Body of pancreas (tissue), 4 donors: ENCODE measurements around the gene RUNX2. TPM values are rescaled to one million over a fixed set of nuclear protein-coding genes. Genes with fewer than 3 reads are reported as not detected.
A peak's percentile ranks its signal among the peaks of the same experiment; 100 is the strongest.

Experiments used
- ATAC-seq: fragments of 150-250 bp; one replicate; pipeline ENCODE4 v1.9.1; 2016
- DNase-seq, 4 donors: peaks; one replicate each; pipeline ENCODE4 v3.0.0-alpha.2; 2019
- H3K27ac ChIP-seq, 4 donors: fragments of 200-600 bp; sonication (generic); 1 replicate in 3 of 4; 2 replicates in 1 of 4; pipeline versions ENCODE4 v1.5.1 to v1.6.1; 2016 to 2019; ENCODE audit warnings: mild to moderate bottlenecking in 1 of 4, mixed read lengths in 1 of 4, moderate library complexity in 1 of 4
- H3K27me3 ChIP-seq, 2 donors: fragments of 200-600 bp; sonication (generic); one replicate each; pipeline ENCODE4 v1.6.0; 2016; ENCODE audit warnings: mild to moderate bottlenecking in 1 of 2
- H3K36me3 ChIP-seq, 2 donors: fragments of 200-600 bp; sonication (generic); replicated peaks in 1 of 2; 2 replicates each; pipeline ENCODE4 v1.5.1; 2016; ENCODE audit warnings: low read depth in 2 of 2; ENCODE audit not compliant: insufficient read depth in 1 of 2
- H3K4me1 ChIP-seq: fragments of 200-600 bp; sonication (generic); one replicate; pipeline ENCODE4 v1.6.0; 2016
- H3K4me3 ChIP-seq, 2 donors: fragments of 200-600 bp; sonication (generic); 1 replicate in 1 of 2; 2 replicates in 1 of 2; pipeline ENCODE4 v1.5.1; 2016 to 2019
- H3K9me3 ChIP-seq, 3 donors: fragments of 200-600 bp; sonication (generic); 1 replicate in 2 of 3; 2 replicates in 1 of 3; pipeline ENCODE4 v1.5.1; 2016
- CTCF ChIP-seq, 7 experiments: fragments of 450-650 bp in 4 of 7; fragments of 200-600 bp in 3 of 7; sonication (generic) in 3 of 7; IDR thresholded peaks; one replicate each; pipeline ENCODE4 v1.5.1; 2016 to 2019; ENCODE audit warnings: antibody characterized with exemption in 7 of 7
- POLR2A ChIP-seq, 3 donors: fragments of 450-650 bp; IDR thresholded peaks; one replicate each; pipeline ENCODE4 v1.6.1; 2016; ENCODE audit warnings: antibody characterized with exemption in 3 of 3, mild to moderate bottlenecking in 2 of 3
- WGBS, 2 donors: methylation state at CpG; one replicate each; pipeline ENCODE4 v1.1.5; 2017; 5-methylcytosine and 5-hydroxymethylcytosine counted together
- intact Hi-C: fragments of 100-400 bp; cut with DNase I; formaldehyde crosslinking; loops from one replicate; pipeline ENCODE4 v1.15.1; 2023
- total RNA-seq, 2 donors: library from RNA; depleted of rRNA; stranded (reverse); fragments of >200 nt; gene quantifications; one replicate each; pipeline ENCODE4 v1.1.0, GENCODE V29; 2016

The RUNX2 gene
- total RNA-seq, 2 donors from 2014 or later, result 0.33 to 1.0 TPM

- ATAC-seq (no peak), DNase-seq (no peak)
- Histone ChIP-seq H3K27ac (no peak overlapping the region), H3K27me3 (no peaks in the 10 kb centered on the region), H3K9me3 (no peaks in the 10 kb centered on the region), H3K4me1 (no peaks in the 10 kb centered on the region), H3K4me3 (no peak overlapping the region), H3K36me3 (no peaks in the 10 kb centered on the region)
- 50 to 56% methylated on average over 6 of the region's 6 CpGs for WGBS, 2 donors
- TF ChIP-seq POLR2A (IDR thresholded peaks at IDR 0.05), result no peak
- TF ChIP-seq CTCF (IDR thresholded peaks at IDR 0.05), result no peak
- intact Hi-C loops, result loop anchor here (10.0 kb wide), 1 partner anchor 1235 kb away; no protein-coding TSS in a partner anchor
These were observed 381.7 kb downstream of the RUNX2 start for GRCh38 chr6:45709781-45710220.

GRCh38 chr6:45710304-45710821, 382.2 kb downstream of the RUNX2 start:
- WGBS, 2 donors, result 51 to 52% methylated on average over 5 of the region's 5 CpGs
- Histone ChIP-seq H3K4me1 (no peaks in the 10 kb centered on the region), H3K27me3 (no peaks in the 10 kb centered on the region), H3K36me3 (no peaks in the 10 kb centered on the region), H3K4me3 (no peak overlapping the region), H3K9me3 (no peaks in the 10 kb centered on the region), H3K27ac (no peak overlapping the region)
- peak in 1 of 4 donors; percentile 33 for DNase-seq
- no peak for ATAC-seq
- TF ChIP-seq POLR2A (IDR thresholded peaks at IDR 0.05) (no peak), CTCF (IDR thresholded peaks at IDR 0.05) (no peak)
- intact Hi-C loops, result loop anchor here (10.0 kb wide), 1 partner anchor 1236 kb away; no protein-coding TSS in a partner anchor

- WGBS, 2 donors, result 69 to 74% methylated on average over 11 of the region's 11 CpGs
- ATAC-seq, result no peak
- TF ChIP-seq POLR2A (IDR thresholded peaks at IDR 0.05) (no peak), CTCF (IDR thresholded peaks at IDR 0.05) (no peak)
- intact Hi-C loops, result loop anchor here (10.0 kb wide), 1 partner anchor 1237 kb away; no protein-coding TSS in a partner anchor
- Histone ChIP-seq H3K27ac (no peak overlapping the region), H3K9me3 (no peaks in the 10 kb centered on the region), H3K36me3 (no peaks in the 10 kb centered on the region), H3K27me3 (no peaks in the 10 kb centered on the region), H3K4me3 (no peak overlapping the region), H3K4me1 (no peaks in the 10 kb centered on the region)
- no peak for DNase-seq
These were observed 383.9 kb downstream of the RUNX2 start for GRCh38 chr6:45712076-45712475.

GRCh38 chr6:45712786-45713185, 384.7 kb downstream of the RUNX2 start:
- Histone ChIP-seq H3K27me3 (no peaks in the 10 kb centered on the region), H3K4me3 (no peak overlapping the region), H3K4me1 (no peaks in the 10 kb centered on the region), H3K27ac (no peak overlapping the region), H3K9me3 (no peaks in the 10 kb centered on the region), H3K36me3 (no peaks in the 10 kb centered on the region)
- WGBS, 2 donors, result 72 to 81% methylated on average over 2 of the region's 2 CpGs
- TF ChIP-seq CTCF (IDR thresholded peaks at IDR 0.05), result no peak
- no peak for TF ChIP-seq POLR2A (IDR thresholded peaks at IDR 0.05)
- DNase-seq (no peak), ATAC-seq (no peak)
- intact Hi-C loops, result loop anchor here (10.0 kb wide), 1 partner anchor 1238 kb away; no protein-coding TSS in a partner anchor

Other genes with a start within 250 kb of the RUNX2 start
- 1 to 10 TPM; 4.9 to 6.7 TPM for gene SUPT3H, start 49.6 kb downstream of the RUNX2 start, total RNA-seq